Skin of body (tissue), 2 donors: Measurements from ENCODE around the gene GPR62. TPM values are rescaled to one million over a fixed set of nuclear protein-coding genes. Genes with fewer than 3 reads are reported as not detected.

ENCODE experiments used
- DNase-seq: peaks from one replicate; lab custom pipeline; 2025; lab: John Stamatoyannopoulos, UW
- total RNA-seq: library from RNA; depleted of rRNA; stranded (reverse); fragments of >200 nt; gene quantifications from one replicate; pipeline ENCODE4 v1.2.3, GENCODE V29; 2014

The GPR62 gene
- total RNA-seq, 1 donor from 2014 or later, result 0.20 TPM

DNA sequence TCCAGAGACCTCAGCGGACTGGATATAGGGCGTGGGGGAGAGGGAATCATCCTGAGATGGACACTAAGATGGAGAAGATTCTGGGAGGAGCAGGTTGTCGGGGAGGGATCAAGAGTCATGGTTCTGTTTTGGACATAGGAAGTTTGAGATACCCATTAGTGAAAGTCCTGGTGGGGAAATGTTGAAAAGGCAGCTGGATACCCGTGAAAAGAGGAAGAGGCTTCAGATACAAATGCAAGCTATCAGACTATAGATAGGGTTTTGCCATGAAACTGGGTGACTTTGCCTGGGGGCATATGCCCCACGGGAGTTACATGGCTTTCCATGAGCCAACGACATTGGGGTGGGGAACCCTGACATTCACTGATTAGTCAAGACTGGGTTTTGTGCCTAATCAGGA, 1.1 kb upstream of the GPR62 start:
- DNase-seq, result no peak

DNA sequence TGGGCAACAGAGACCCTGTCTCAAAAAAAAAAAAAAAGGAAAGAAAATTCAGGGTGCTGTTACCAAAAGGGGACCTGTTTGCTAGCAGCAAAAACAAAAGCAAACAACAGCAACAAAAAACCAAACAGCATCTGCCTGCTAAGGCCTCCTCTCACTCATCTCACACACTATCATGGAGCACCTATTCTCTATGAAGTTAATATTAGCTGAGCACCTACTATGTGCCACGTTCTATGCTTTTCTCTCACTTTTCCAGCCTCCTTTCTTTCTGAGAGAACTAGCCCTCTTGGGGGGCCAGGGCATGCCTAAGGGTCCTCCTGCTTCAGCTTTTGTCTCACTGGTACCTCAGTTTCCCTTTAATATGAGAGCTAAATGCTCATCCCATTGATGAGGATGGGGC, 468 bp upstream of the GPR62 start:
- DNase-seq, result no peak

DNA sequence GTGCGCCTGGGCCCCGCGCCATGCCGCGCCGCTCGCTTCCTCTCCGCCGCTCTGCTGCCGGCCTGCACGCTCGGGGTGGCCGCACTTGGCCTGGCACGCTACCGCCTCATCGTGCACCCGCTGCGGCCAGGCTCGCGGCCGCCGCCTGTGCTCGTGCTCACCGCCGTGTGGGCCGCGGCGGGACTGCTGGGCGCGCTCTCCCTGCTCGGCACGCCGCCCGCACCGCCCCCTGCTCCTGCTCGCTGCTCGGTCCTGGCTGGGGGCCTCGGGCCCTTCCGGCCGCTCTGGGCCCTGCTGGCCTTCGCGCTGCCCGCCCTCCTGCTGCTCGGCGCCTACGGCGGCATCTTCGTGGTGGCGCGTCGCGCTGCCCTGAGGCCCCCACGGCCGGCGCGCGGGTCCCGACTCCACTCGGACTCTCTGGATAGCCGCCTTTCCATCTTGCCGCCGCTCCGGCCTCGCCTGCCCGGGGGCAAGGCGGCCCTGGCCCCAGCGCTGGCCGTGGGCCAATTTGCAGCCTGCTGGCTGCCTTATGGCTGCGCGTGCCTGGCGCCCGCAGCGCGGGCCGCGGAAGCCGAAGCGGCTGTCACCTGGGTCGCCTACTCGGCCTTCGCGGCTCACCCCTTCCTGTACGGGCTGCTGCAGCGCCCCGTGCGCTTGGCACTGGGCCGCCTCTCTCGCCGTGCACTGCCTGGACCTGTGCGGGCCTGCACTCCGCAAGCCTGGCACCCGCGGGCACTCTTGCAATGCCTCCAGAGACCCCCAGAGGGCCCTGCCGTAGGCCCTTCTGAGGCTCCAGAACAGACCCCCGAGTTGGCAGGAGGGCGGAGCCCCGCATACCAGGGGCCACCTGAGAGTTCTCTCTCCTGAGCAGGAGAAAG, 951 bp downstream of the GPR62 start:
- no peak for DNase-seq

DNA sequence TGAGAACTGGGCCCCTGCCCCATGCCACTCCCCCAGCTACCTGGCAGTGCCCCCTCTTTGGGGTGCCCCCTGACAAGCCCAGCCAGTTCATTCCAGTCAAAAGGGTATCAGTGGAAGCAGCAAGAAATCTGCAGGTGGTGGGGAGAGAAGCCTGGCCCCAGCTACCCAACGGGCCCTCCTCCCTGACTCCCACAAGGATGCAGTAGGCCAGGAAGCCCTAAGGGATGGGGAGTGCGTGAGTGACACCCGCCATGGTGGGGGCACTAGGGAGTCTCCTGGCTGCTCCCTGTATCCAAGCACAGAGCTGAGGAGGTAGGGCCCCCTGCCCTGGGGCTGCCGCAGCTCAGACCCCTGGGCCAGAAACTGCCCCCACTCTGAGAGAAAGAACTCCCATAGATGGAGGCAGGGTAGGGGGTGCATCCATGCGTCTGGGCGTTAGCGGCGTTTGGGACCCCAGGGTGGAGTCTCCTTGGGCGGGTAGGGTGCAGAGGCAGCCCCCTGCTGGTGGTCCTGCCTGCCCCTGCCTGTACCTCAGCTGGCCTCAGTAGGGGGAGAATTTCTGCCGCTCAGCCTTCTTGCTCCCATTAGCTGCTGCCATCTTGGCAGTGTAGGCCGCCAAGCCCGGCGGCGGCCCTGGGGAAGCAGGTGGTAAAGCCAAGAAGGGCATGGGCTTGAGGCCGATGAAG, 2.5 kb downstream of the GPR62 start:
- DNase-seq, result no peak

DNA sequence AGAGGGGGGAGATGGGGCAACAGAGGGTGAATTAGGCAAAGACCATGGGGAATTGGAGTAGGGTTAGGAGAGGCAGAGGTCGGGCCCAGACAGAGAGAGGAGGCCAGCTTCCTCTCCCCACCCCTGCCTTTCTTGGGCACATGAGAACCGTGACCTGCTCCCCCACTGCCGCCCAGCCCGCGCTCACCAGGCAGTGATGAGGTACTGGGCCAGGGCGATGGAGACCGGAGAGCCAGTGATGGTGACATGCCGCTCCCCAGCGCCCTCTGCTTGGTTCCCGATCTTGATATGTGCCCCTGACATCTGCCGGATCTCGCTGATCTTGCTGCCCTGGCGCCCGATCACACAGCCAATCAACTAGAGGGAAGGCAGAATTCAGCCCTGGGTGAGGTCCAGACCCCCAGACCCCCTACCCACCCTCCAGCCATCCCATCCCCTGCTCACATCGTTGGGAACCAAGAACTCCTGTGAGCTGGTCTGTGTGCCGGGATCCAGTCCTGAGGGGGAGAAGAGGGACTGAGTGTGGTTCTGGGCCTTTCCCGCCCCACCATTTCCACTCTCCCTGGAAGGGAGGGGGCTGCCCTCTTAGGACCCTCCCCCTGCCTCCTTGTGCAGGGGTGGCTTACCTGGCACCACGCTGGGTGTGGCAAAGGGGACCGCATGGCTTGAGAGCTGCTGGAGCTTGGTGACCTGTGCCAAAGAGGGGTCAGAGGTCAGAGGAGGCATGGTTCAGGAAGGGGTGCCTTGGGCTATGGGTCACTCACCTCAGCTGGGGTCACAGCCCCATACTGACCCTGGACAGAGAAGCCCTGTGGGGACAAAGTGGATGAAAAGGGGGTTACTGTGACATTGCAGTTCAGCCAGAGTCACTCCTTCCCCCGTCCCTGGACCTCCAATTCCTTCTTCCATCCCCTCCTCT, 3.7 kb downstream of the GPR62 start:
- DNase-seq, result no peak

DNA sequence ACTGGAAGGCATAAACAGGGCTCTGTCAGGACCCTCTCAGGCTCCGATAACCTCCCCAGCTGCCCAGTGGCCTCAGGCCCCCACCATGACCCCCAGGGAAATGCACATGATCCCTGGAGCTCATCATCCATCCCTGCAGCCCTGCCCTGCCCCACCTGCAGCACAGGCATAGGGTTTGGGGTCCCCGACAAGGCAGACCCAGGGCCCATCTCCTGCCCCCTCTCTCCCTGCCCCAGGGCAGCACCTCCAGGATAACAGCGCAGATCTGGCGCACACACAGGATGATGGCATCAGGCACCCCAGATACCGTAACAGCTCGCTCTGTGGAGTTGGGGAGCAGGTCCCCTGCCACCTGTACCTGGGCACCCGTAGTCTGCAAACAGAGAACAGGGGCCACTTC, 4.5 kb downstream of the GPR62 start:
- DNase-seq, result no peak

DNA sequence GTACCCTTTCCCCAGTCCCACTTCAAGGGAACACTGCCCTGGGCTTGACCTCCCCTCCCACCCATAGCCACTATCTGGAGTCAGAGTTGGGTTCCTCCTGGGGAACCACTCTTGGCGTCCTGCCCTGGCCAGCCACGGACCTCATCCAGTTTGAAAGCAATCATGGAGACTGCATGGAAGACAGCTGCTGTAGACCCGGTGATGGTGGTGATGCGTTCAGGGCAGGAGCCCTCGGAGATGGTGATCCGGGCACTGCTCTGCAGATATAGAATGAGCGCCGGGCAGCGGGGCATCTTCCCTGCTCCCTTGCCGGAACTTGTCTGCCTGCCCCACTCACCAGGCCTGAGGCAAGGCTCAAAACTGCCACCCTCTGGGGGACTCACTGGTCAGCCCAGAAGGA, 5.2 kb downstream of the GPR62 start:
- no peak for DNase-seq

DNA sequence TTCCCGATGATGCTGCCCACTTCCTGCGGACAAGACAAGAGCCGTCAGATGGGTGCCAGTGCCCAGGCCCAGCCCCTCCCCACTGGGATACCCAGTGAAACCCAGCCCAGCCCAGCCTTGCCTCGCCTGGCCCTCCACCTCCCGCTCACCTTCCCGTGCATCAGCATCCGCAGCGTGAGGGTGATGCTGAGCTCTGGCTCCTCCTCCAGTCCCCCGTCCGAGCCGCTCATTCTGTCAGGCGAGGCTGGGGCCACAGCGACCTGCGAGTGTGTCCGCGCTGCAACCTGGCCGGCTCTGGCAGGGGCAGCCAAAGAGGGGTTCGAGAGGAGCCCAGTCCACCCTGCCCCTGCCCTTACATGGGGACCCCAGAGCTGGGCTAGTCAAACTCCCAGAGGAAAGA, 5.8 kb downstream of the GPR62 start:
- DNase-seq, result no peak

DNA sequence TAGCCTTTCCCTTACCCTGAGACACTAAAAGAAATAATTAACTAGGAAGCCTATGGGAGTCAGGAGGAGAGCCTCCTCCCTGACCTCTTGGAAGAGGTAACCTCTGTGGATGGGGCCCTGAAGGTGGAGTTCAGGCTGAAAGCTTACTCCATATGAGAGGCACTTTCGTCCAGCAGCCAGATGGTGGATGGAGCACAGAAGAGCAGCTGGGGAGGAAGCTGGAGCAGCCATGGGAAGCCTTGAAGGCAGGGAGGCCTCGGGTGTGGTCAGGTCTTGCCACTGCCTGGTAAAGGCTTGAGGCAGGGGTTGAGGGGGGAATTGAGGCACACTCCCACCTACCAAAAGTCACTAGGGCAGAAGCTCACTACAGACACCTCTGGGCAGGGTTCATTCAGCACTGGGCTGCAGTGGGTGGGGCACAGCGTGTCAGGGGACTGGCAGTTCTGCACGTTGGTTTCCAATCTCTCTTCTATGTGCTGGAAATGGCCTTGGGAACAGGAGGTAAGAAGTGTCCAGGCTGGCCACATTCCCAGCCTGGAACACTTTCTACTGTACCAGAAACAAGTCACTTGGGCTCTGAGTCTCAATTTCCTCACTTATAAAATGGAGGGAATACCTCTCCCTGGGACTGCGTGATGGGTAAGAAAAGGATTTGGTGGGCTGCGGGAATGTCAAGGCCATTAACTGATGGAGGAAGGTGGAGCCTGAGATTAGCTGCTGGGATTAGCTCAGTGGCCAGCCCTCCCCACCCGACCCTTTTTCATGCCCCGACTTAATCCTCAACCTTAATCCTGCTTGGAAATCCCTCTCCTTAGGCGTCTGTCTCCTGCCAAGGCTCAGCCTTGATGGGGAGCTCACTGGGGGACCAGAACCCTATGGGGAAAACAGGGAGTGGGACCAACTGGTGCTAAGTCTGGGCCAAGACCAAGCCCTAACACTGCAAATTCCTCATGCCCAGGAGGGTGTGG, 6.7 kb downstream of the GPR62 start:
- DNase-seq, result no peak

DNA sequence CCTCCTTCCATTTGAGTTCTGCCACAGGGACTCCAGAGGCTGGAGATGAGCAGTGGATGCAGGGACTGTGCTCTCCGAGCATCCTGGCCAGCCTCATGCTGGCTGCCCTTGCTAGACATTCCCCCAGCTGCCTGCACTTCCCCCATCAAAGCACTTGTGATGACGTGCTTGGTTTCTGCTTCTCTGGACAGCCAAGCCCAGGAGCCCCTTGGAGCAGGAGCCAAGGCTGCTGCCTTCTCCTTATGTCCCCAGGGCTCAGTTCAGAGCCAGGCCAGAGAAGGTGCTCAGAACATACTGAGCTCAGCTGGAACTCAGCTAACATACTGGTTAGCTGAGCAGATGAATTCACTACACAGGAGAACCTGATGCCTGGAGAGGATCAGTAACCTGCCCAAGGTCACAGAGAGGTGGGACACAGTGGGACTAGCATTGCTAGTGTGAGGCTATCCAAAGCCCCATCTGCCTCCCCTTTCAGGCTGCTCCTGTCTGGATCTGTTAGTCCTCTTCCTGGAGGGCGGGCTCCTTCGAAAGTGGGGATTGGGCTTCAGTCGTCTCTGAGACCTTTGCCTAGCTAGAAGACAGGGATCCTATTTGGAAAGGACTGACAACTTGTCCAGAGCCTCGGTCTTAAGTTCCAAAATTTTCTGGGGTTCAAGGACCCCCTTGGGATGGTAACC, 7.8 kb downstream of the GPR62 start:
- no peak for DNase-seq

DNA sequence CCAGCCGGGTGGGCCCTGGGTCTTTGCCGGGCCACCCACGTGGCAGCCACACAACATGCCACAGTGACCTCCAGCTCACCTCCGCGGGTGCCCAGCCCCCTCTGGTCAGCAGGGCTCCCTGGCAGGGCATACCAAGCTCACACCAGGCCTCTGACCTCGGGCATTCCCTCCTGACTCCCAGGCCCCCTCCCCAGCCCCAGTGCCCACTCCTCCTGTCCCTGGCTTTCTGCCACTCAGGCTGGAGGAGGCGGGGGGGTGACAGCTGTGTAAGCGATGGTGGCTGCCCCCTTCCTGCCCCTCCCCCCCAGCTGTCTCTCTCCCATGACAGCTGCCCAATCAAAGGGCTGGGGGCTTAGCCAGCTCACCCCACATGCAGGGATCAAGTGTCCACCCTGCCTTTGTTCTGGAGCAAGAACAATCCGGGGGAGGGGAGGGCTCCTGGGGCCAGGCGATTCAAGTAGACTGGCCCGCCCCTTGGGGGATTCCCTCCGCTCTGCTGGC, 8.8 kb downstream of the GPR62 start:
- no peak for DNase-seq

DNA sequence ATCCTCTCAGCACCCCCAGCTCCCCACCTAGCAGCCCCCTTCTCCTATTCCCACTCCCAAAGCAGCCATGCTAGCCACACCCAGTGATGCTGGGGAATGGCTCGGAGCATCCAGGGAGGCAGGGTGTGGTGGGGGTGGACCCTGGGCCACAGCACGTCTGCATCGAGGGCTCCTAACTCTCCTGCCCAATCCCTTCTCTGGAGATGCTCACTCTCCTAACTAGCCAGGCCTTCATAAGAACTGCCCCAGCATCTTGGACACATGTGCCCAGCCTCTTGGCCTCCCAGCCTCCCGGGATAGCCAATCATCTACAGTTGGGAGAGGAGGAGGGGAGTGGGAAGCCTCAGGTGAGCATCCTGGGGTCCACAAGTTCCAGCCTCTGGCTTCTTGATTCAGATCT, 9.3 kb downstream of the GPR62 start:
- DNase-seq, result no peak

DNA sequence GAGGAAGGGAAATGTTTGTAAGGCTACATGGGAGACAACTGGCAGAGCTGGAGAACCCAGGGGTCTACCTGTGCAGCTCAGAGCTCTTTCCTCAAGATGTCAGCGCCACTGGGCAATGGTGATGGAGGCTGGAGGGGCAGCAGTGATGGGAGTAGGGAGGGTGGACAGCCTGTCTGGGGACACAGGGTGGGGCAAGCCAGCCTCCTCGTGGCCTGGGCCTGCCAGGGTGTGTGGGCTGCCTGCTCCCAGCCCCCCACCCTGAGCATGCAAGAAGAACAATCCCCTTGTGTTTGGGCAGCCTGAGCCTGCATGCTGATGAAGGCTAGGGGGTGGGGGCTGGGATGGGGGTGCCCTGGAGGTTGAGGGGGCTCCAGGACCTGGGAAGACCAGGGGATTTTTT, 10.8 kb downstream of the GPR62 start:
- DNase-seq, result no peak

DNA sequence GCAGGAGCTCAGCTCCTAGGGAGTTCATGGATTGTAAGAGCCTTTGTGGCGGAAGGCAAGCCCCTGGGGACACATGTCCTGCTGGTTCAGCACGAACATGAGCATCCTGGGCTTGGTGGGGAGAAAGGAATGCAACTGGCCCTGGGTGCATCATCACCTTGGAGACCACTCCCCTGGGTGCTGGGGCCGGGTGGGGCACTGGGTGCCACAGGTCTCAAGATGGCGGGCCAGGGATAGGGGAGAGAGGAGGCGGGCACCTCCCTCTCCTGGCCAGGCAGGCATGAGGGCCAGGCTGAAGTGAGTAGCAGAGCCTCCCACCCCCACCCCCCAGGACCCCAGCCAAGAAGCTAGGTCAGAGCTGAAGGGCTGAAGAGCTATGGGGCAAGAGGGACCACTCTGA, 11.3 kb downstream of the GPR62 start:
- no peak for DNase-seq

DNA sequence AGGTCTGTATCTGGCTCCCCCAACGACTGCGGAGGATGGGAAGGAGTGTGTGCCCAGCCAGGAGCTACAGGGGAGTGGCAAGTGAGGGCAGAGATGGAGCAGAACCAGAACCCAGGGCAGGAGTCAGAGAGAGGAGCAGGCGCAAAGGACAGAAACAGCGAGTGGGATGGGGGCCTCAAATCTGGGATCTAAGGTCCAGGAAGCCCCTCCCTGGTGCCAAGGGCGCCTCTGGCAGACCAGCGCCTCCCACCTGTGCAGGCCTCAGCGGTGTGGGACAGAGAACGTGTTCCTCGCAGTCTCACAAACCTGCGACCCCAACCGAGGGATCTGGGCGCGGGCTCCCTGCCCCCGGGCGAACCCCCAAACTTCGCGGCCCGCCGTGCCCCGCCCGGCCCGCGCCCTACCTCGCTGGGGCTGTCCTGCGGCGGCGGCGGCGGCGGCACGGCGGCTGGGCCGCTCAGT, 11.8 kb downstream of the GPR62 start:
- DNase-seq, result peak; percentile 25

DNA sequence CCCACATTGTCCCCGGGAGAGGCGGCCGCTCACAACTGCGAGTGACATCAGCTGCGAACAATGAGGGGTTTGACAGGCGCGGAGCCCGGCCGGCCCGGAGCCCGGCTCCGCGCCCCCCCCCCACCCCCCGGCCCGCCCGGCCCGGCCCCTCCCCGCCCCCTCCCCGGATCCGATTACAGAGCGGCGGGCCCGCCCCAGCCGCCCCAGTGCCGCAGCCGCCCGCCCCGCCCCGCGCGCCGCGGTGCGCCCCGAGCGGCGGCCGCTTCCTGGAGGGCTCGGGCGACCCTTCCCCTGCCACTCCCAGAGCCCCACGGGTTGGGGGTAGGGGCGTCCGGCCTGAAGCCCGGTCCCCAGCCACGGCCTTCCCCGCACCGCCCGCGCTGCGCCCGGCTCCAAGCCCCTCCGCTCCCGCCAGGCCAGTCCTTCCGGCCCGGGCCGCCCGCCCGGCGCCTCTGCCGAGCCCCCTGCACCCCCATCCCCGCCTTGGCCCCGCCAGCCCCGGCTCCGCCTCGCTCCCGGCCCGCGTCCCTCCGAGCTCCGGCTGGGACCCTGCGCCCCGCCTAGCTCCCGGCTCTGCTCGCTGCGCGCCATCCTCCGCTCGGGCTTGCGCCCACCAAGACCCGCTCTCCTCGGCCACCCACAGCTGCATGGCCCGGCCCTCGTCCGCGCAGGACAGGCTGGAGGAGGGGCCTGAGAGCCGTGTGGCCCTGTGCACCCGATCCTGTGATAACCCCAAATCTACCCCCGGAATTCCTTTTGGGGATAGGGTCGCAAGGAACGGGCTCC, 12.4 kb downstream of the GPR62 start, which contains the start of gene PCBP4:
Gene PCBP4 (minus strand): TSS at position 71 of the 786 bp plus-strand sequence. CDS start 6,214 bp downstream, outside the sequence.
- DNase-seq, result peak; percentile 19

DNA sequence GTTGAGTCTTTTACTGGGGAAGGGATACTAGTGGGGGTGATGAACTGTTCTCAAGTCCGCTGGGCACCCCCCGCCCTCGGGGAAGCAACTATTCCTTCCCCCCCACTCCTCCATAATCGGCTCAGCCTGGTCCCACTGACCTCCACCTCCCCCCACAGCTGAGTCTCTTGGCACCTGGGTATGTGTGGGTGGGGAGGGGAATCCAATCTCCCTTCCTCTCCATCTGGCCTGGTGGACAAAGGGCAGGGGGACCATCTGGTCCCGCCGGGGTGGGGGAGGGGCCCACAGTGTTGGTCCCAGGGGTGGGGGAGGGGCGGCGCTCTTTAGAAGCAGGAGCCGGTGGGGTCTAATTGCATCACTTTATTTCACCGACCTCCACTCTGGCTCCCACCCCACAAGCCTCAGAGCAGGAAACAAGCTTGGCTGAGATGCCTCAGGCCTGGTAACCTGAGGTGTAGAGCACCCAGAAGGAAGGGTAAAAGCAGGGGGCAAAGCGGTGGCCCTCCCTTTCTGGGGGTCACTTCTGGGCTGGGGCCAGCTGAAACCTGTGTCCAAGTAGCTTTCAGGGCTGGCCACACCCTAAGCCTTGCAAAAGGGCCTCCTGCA, 13.1 kb downstream of the GPR62 start:
- no peak for DNase-seq
